Vagina (tissue), 2 donors: ENCODE results near the gene ARPC1A.
"Not testable (repeated sequence)": the region's sequence is repeated elsewhere in the genome, so short reads cannot be mapped to it uniquely, and the experiment has no call there.

Experiments used
- CTCF ChIP-seq, 3 experiments: fragments of 450-650 bp in 2 of 3; fragments of 200-600 bp in 1 of 3; sonication (generic) in 1 of 3; IDR thresholded peaks; one replicate each; pipeline ENCODE4 v1.5.1; 2017 to 2019; ENCODE audit warnings: antibody characterized with exemption in 3 of 3, mild to moderate bottlenecking in 2 of 3, moderate library complexity in 2 of 3
- POLR2AphosphoS5 ChIP-seq, 2 donors: sonication (generic); formaldehyde crosslinking; IDR thresholded peaks; one replicate each; pipeline ENCODE4 v1.9.0; 2017; ENCODE audit warnings: antibody characterized with exemption in 2 of 2, mild to moderate bottlenecking in 2 of 2, low read depth in 1 of 2; ENCODE audit not compliant: insufficient read depth in 1 of 2

GRCh38 chr7:99330314-99330961 is 4.7 kb downstream of the ARPC1A start:
- not testable (repeated sequence) for TF ChIP-seq CTCF (IDR thresholded peaks at IDR 0.05)
- TF ChIP-seq POLR2AphosphoS5 (IDR thresholded peaks at IDR 0.05; ENCODE audit: insufficient read depth in 1 of 2, low read depth in 1 of 2) = peak in 1 of 2 donors; percentile 81
